ENCODE results near the gene KIF13A.

KIF13A gene

GRCh38 chr6:17986656-17987446 is 584 bp downstream of the KIF13A start:
- Histone ChIP-seq H3F3A (ENCODE audit: insufficient read depth, low read length) (no peaks in the 10 kb centered on the region), H3K27ac (ENCODE audit: low read length) (no peak overlapping the region), H3K9ac (ENCODE audit: low read length) (no peak overlapping the region), H3K79me2 (ENCODE audit: low read length) (no peaks in the 10 kb centered on the region), H3K9me3 (replicated peaks; ENCODE audit: insufficient read depth, low read length) (no peaks in the 10 kb centered on the region), H3K4me2 (ENCODE audit: low read depth, low read length) (peak overlapping the region; percentile 72), H3K27me3 (replicated peaks; ENCODE audit: insufficient read depth, low read length) (peaks cover 13% of the 10 kb centered on the region), H4K20me1 (ENCODE audit: insufficient read depth, low read length) (no peaks in the 10 kb centered on the region), H3K36me3 (replicated peaks; ENCODE audit: insufficient read depth, low read length) (no peaks in the 10 kb centered on the region), H3K4me3 (ENCODE audit: low read length) (peak overlapping the region; percentile 53), H2AFZ (ENCODE audit: low read length) (peak overlapping the region; percentile 69; the same call in 1 of the 2 replicates), H3K4me1 (ENCODE audit: low read length) (peaks cover 5% of the 10 kb centered on the region), H3K9me2 (replicated peaks; ENCODE audit: insufficient read depth, low read length) (no peaks in the 10 kb centered on the region)
- DNase-seq, result peak; percentile 6
- no peak for TF ChIP-seq EZH2 (optimal IDR thresholded peaks at IDR 0.05; ENCODE audit: low read depth, low read length)
- TF ChIP-seq EZH2phosphoT487 (IDR thresholded peaks at IDR 0.05; ENCODE audit: low read length), result no peak
- TF ChIP-seq CTCF (IDR thresholded peaks at IDR 0.05; ENCODE audit: low read length), result no peak

GRCh38 chr6:17985934-17986655 is 1.3 kb downstream of the KIF13A start:
- no peak overlapping the region for H3K4me3 ChIP-seq (ENCODE audit: low read length)
- H4K20me1 ChIP-seq (ENCODE audit: insufficient read depth, low read length), result no peaks in the 10 kb centered on the region
- H3K4me1 ChIP-seq (ENCODE audit: low read length), result peaks cover 5% of the 10 kb centered on the region
- no peaks in the 10 kb centered on the region for H3F3A ChIP-seq (ENCODE audit: insufficient read depth, low read length)
- no peak overlapping the region for H3K9ac ChIP-seq (ENCODE audit: low read length)
- no peak overlapping the region for H3K4me2 ChIP-seq (ENCODE audit: low read depth, low read length)
- no peak for DNase-seq
- H3K9me3 ChIP-seq (replicated peaks; ENCODE audit: insufficient read depth, low read length), result no peaks in the 10 kb centered on the region
- H3K79me2 ChIP-seq (ENCODE audit: low read length), result no peaks in the 10 kb centered on the region
- TF ChIP-seq EZH2phosphoT487 (IDR thresholded peaks at IDR 0.05; ENCODE audit: low read length) (no peak), CTCF (IDR thresholded peaks at IDR 0.05; ENCODE audit: low read length) (no peak), EZH2 (optimal IDR thresholded peaks at IDR 0.05; ENCODE audit: low read depth, low read length) (no peak)
- H3K9me2 ChIP-seq (replicated peaks; ENCODE audit: insufficient read depth, low read length), result no peaks in the 10 kb centered on the region
- no peaks in the 10 kb centered on the region for H3K36me3 ChIP-seq (replicated peaks; ENCODE audit: insufficient read depth, low read length)
- H2AFZ ChIP-seq (ENCODE audit: low read length), result no peak overlapping the region
- no peak overlapping the region for H3K27ac ChIP-seq (ENCODE audit: low read length)
- peaks cover 13% of the 10 kb centered on the region for H3K27me3 ChIP-seq (replicated peaks; ENCODE audit: insufficient read depth, low read length)

- Histone ChIP-seq H3K27ac (ENCODE audit: low read length) (no peak overlapping the region), H3K4me3 (ENCODE audit: low read length) (no peak overlapping the region), H3K4me2 (ENCODE audit: low read depth, low read length) (no peak overlapping the region), H3K27me3 (replicated peaks; ENCODE audit: insufficient read depth, low read length) (peaks cover 13% of the 10 kb centered on the region), H3K79me2 (ENCODE audit: low read length) (no peaks in the 10 kb centered on the region), H3K9ac (ENCODE audit: low read length) (no peak overlapping the region), H3K4me1 (ENCODE audit: low read length) (peaks cover 5% of the 10 kb centered on the region), H3K9me3 (replicated peaks; ENCODE audit: insufficient read depth, low read length) (no peaks in the 10 kb centered on the region), H3K36me3 (replicated peaks; ENCODE audit: insufficient read depth, low read length) (no peaks in the 10 kb centered on the region), H2AFZ (ENCODE audit: low read length) (no peak overlapping the region), H3F3A (ENCODE audit: insufficient read depth, low read length) (no peaks in the 10 kb centered on the region), H3K9me2 (replicated peaks; ENCODE audit: insufficient read depth, low read length) (no peaks in the 10 kb centered on the region), H4K20me1 (ENCODE audit: insufficient read depth, low read length) (no peaks in the 10 kb centered on the region)
- no peak for TF ChIP-seq EZH2 (optimal IDR thresholded peaks at IDR 0.05; ENCODE audit: low read depth, low read length)
- no peak for TF ChIP-seq CTCF (IDR thresholded peaks at IDR 0.05; ENCODE audit: low read length)
- no peak for TF ChIP-seq EZH2phosphoT487 (IDR thresholded peaks at IDR 0.05; ENCODE audit: low read length)
- DNase-seq, result no peak
Observed at GRCh38 chr6:17984812-17985670, 2.4 kb downstream of the KIF13A start.

All from MM.1S (cell line).